CMK (cell line): ENCODE data around the gene ZDHHC21.
"Not testable (repeated sequence)": the region's sequence is repeated elsewhere in the genome, so short reads cannot be mapped to it uniquely, and the experiment has no call there.

ENCODE experiments used
- DNase-seq: peaks from one replicate; pipeline ENCODE4 v3.0.0-alpha.2; 2010; ENCODE audit warnings: low read depth

Gene ZDHHC21

GRCh38 chr9:14682616-14683015 is 10.6 kb downstream of the ZDHHC21 start:
- not testable (repeated sequence) for DNase-seq

- no peak for DNase-seq
These were observed 14.5 kb downstream of the ZDHHC21 start for GRCh38 chr9:14678776-14679175.

GRCh38 chr9:14677872-14678271 is 15.4 kb downstream of the ZDHHC21 start:
- no peak for DNase-seq

- no peak for DNase-seq
These were observed 15.8 kb downstream of the ZDHHC21 start for GRCh38 chr9:14677396-14677795.

- DNase-seq, result no peak
These were observed 18.6 kb downstream of the ZDHHC21 start for GRCh38 chr9:14674630-14675029.

GRCh38 chr9:14671377-14671776 is 21.9 kb downstream of the ZDHHC21 start:
- DNase-seq, result no peak

- no peak for DNase-seq
These were observed 22.5 kb downstream of the ZDHHC21 start for GRCh38 chr9:14670718-14671117.

GRCh38 chr9:14664022-14664421 is 29.2 kb downstream of the ZDHHC21 start:
- DNase-seq, result not testable (repeated sequence)

GRCh38 chr9:14662060-14662453 is 31.2 kb downstream of the ZDHHC21 start:
- DNase-seq, result no peak

- DNase-seq, result no peak
These were observed 31.7 kb downstream of the ZDHHC21 start for GRCh38 chr9:14661421-14662059.

- DNase-seq, result no peak
These were observed 32.5 kb downstream of the ZDHHC21 start for GRCh38 chr9:14660721-14661120.

GRCh38 chr9:14654932-14655331 is 38.3 kb downstream of the ZDHHC21 start:
- DNase-seq, result no peak

- no peak for DNase-seq
These were observed 39.7 kb downstream of the ZDHHC21 start for GRCh38 chr9:14653511-14653910.

GRCh38 chr9:14652729-14653377 is 40.4 kb downstream of the ZDHHC21 start:
- DNase-seq, result no peak

- DNase-seq, result no peak
These were observed 42.6 kb downstream of the ZDHHC21 start for GRCh38 chr9:14650596-14650995.

- no peak for DNase-seq
These were observed 47.6 kb downstream of the ZDHHC21 start for GRCh38 chr9:14645648-14646047.

GRCh38 chr9:14640967-14641366 is 52.3 kb downstream of the ZDHHC21 start:
- DNase-seq, result no peak

GRCh38 chr9:14640294-14640693 is 52.9 kb downstream of the ZDHHC21 start:
- DNase-seq, result no peak

GRCh38 chr9:14633906-14634565 is 59.2 kb downstream of the ZDHHC21 start:
- DNase-seq, result no peak

GRCh38 chr9:14633148-14633547 is 60.1 kb downstream of the ZDHHC21 start:
- DNase-seq, result no peak

- DNase-seq, result no peak
These were observed 65.7 kb downstream of the ZDHHC21 start for GRCh38 chr9:14627513-14627912.

GRCh38 chr9:14618836-14619420 is 74.3 kb downstream of the ZDHHC21 start:
- no peak for DNase-seq
